COLO668 (cell line): Measurements from ENCODE around the gene IL27RA.

Source experiments
- DNase-seq: peaks from one replicate; lab custom pipeline; 2025; ENCODE audit not compliant: unreplicated experiment; lab: John Stamatoyannopoulos, UW

Gene IL27RA

GRCh38 chr19:14082675-14082960 lies 51.1 kb downstream of the IL27RA start:
- DNase-seq: no peak

- DNase-seq: no peak
Observed at GRCh38 chr19:14085309-14085995, 53.9 kb downstream of the IL27RA start, which contains the start of gene C19orf67. C19orf67 (minus strand) TSS chr19:14085783; CDS start chr19:14085627, 156 bp downstream.

GRCh38 chr19:14086098-14086497 lies 54.5 kb downstream of the IL27RA start:
- DNase-seq: no peak

- DNase-seq: no peak
Observed at GRCh38 chr19:14088634-14089411, 57.3 kb downstream of the IL27RA start.

- no peak for DNase-seq
Observed at GRCh38 chr19:14089412-14089661, 57.8 kb downstream of the IL27RA start.

- DNase-seq: peak; percentile 75
Observed at GRCh38 chr19:14089662-14090508, 58.3 kb downstream of the IL27RA start.

- peak; percentile 87 for DNase-seq
Observed at GRCh38 chr19:14090509-14091080, 59.0 kb downstream of the IL27RA start, which contains the start of gene SAMD1. SAMD1 (minus strand) TSS chr19:14090751.

GRCh38 chr19:14091081-14091812 lies 59.7 kb downstream of the IL27RA start:
- DNase-seq: peak; percentile 87

GRCh38 chr19:14091813-14092462 lies 60.4 kb downstream of the IL27RA start:
- no peak for DNase-seq

GRCh38 chr19:14093117-14093823 lies 61.7 kb downstream of the IL27RA start:
- no peak for DNase-seq

- DNase-seq: no peak
Observed at GRCh38 chr19:14094854-14095253, 63.3 kb downstream of the IL27RA start.

GRCh38 chr19:14096272-14096992 lies 64.9 kb downstream of the IL27RA start:
- DNase-seq: no peak

GRCh38 chr19:14097532-14098151 lies 66.1 kb downstream of the IL27RA start:
- DNase-seq: no peak

GRCh38 chr19:14101003-14101545 lies 69.5 kb downstream of the IL27RA start:
- no peak for DNase-seq

- no peak for DNase-seq
Observed at GRCh38 chr19:14102102-14102696, 70.6 kb downstream of the IL27RA start.

GRCh38 chr19:14102756-14103155 lies 71.2 kb downstream of the IL27RA start:
- DNase-seq: no peak
